HG03354 (cell line): ENCODE data around the gene CFAP90.

Experiments
- ATAC-seq: cut with Tn5 transposase; IDR thresholded peaks from one replicate; pipeline ENCODE4 v1.9.1; 2021; ENCODE audit warnings: mild to moderate bottlenecking; ENCODE audit not compliant: unreplicated experiment, poor library complexity, severe bottlenecking

Gene CFAP90

GRCh38 chr5:7828269-7828668 is 22.7 kb downstream of the CFAP90 start:
- ATAC-seq, result no peak

- no peak for ATAC-seq
These were observed 23.3 kb downstream of the CFAP90 start for GRCh38 chr5:7827610-7828009.

GRCh38 chr5:7825630-7826029 is 25.3 kb downstream of the CFAP90 start:
- ATAC-seq, result no peak

GRCh38 chr5:7824995-7825394 is 25.9 kb downstream of the CFAP90 start:
- no peak for ATAC-seq

GRCh38 chr5:7823594-7823993 is 27.3 kb downstream of the CFAP90 start:
- ATAC-seq, result no peak

- ATAC-seq, result no peak
These were observed 28.5 kb downstream of the CFAP90 start for GRCh38 chr5:7822449-7822848.

- peak; percentile 28 for ATAC-seq
These were observed 34.4 kb downstream of the CFAP90 start for GRCh38 chr5:7816535-7816901.

GRCh38 chr5:7815892-7816534 is 34.9 kb downstream of the CFAP90 start:
- ATAC-seq, result peak; percentile 96

GRCh38 chr5:7814816-7815215 is 36.1 kb downstream of the CFAP90 start:
- ATAC-seq, result no peak

GRCh38 chr5:7813576-7813975 is 37.4 kb downstream of the CFAP90 start:
- no peak for ATAC-seq

GRCh38 chr5:7813007-7813406 is 37.9 kb downstream of the CFAP90 start:
- no peak for ATAC-seq

GRCh38 chr5:7811715-7812114 is 39.2 kb downstream of the CFAP90 start:
- ATAC-seq, result no peak

GRCh38 chr5:7808998-7809397 is 41.9 kb downstream of the CFAP90 start:
- ATAC-seq, result no peak

- ATAC-seq, result no peak
These were observed 45.6 kb downstream of the CFAP90 start for GRCh38 chr5:7805379-7805778.

- no peak for ATAC-seq
These were observed 47.0 kb downstream of the CFAP90 start for GRCh38 chr5:7803937-7804336.

- ATAC-seq, result no peak
These were observed 48.1 kb downstream of the CFAP90 start for GRCh38 chr5:7802855-7803254.

- ATAC-seq, result no peak
These were observed 48.9 kb downstream of the CFAP90 start for GRCh38 chr5:7801891-7802614.

- no peak for ATAC-seq
These were observed 55.6 kb downstream of the CFAP90 start for GRCh38 chr5:7795306-7795705.

GRCh38 chr5:7794823-7795222 is 56.1 kb downstream of the CFAP90 start:
- peak; percentile 46 for ATAC-seq

- peak; percentile 80 for ATAC-seq
These were observed 56.6 kb downstream of the CFAP90 start for GRCh38 chr5:7794311-7794710.

- ATAC-seq, result no peak
These were observed 57.0 kb downstream of the CFAP90 start for GRCh38 chr5:7793895-7794294.

GRCh38 chr5:7789567-7789966 is 61.4 kb downstream of the CFAP90 start:
- no peak for ATAC-seq
